GM23338 (cell line): Measurements from ENCODE around the gene ITPKA. TPM values are rescaled to one million over a fixed set of nuclear protein-coding genes. Genes with fewer than 3 reads are reported as not detected.

Experiments
- ATAC-seq: fragments of 200-7000 bp; cut with Tn5 transposase; 3 replicates; pipeline ENCODE4 v1.9.1; 2020
- DNase-seq: peaks from one replicate; pipeline ENCODE4 v3.0.0-alpha.2; 2015; ENCODE audit warnings: low spot score
- H2AFZ ChIP-seq: fragments of 200-600 bp; sonication (generic); 2 replicates; pipeline ENCODE4 v1.8.0; 2016; ENCODE audit warnings: antibody characterized with exemption, mild to moderate bottlenecking, moderate library complexity
- H3F3A ChIP-seq: fragments of 200-600 bp; sonication (generic); replicated peaks from 2 replicates; pipeline ENCODE4 v1.8.0; 2017; ENCODE audit warnings: antibody characterized with exemption, mixed run types, low read depth
- H3K27ac ChIP-seq: fragments of 200-600 bp; sonication (generic); 2 replicates; pipeline ENCODE4 v1.6.1; 2016; ENCODE audit warnings: low read depth
- H3K27me3 ChIP-seq: fragments of 200-600 bp; sonication (generic); 2 replicates; pipeline ENCODE4 v1.8.0; 2016; ENCODE audit warnings: mild to moderate bottlenecking, mixed run types, moderate library complexity; ENCODE audit not compliant: insufficient read depth
- H3K36me3 ChIP-seq: fragments of 200-600 bp; sonication (generic); 2 replicates; pipeline ENCODE4 v1.8.0; 2016; ENCODE audit warnings: mild to moderate bottlenecking; ENCODE audit not compliant: insufficient read depth
- H3K4me1 ChIP-seq: fragments of 200-600 bp; sonication (generic); 2 replicates; pipeline ENCODE4 v1.8.0; 2016; ENCODE audit warnings: mild to moderate bottlenecking, moderate library complexity; ENCODE audit not compliant: insufficient read depth
- H3K4me2 ChIP-seq: fragments of 200-600 bp; sonication (generic); 2 replicates; pipeline ENCODE4 v1.7.1; 2017; ENCODE audit warnings: mixed run types
- H3K4me3 ChIP-seq: fragments of 200-600 bp; sonication (generic); 2 replicates; pipeline ENCODE4 v1.6.1; 2016; ENCODE audit warnings: mixed run types
- H3K79me2 ChIP-seq: fragments of 200-600 bp; sonication (generic); replicated peaks from 2 replicates; pipeline ENCODE4 v1.8.0; 2017; ENCODE audit warnings: mild to moderate bottlenecking; ENCODE audit not compliant: insufficient read depth
- H3K9me2 ChIP-seq: fragments of 200-600 bp; sonication (generic); 2 replicates; pipeline ENCODE4 v1.8.0; 2017; ENCODE audit not compliant: insufficient read depth
- H4K20me1 ChIP-seq: fragments of 200-600 bp; sonication (generic); replicated peaks from 2 replicates; pipeline ENCODE4 v1.8.0; 2017; ENCODE audit warnings: mild to moderate bottlenecking; ENCODE audit not compliant: insufficient read depth
- H3K27ac Mint-ChIP-seq: 2 replicates; pipeline ENCODE4 v1.8.0; 2020; ENCODE audit warnings: inconsistent platforms, mild to moderate bottlenecking, moderate library complexity, mixed read lengths
- H3K27me3 Mint-ChIP-seq: 3 replicates; pipeline ENCODE4 v1.8.0; 2022; ENCODE audit warnings: low read depth, mild to moderate bottlenecking, moderate library complexity, mixed read lengths, inconsistent platforms; ENCODE audit not compliant: insufficient read depth, poor library complexity
- H3K36me3 Mint-ChIP-seq: 3 replicates; pipeline ENCODE4 v1.8.0; 2021; ENCODE audit warnings: low read depth, mild to moderate bottlenecking, inconsistent platforms, moderate library complexity, mixed read lengths
- H3K4me1 Mint-ChIP-seq: 3 replicates; pipeline ENCODE4 v1.8.0; 2020; ENCODE audit warnings: mild to moderate bottlenecking, inconsistent platforms, mixed read lengths
- H3K4me3 Mint-ChIP-seq: 3 replicates; pipeline ENCODE4 v1.8.0; 2021; ENCODE audit warnings: moderate library complexity, mild to moderate bottlenecking, inconsistent platforms, mixed read lengths
- H3K9me3 Mint-ChIP-seq: 3 replicates; pipeline ENCODE4 v1.8.0; 2020; ENCODE audit warnings: moderate library complexity, mild to moderate bottlenecking, inconsistent platforms, mixed read lengths
- CREB1 ChIP-seq: fragments of 250-450 bp; sonication (Bioruptor Pico); IDR thresholded peaks from 2 replicates; pipeline ENCODE4 v1.5.0; 2020; ENCODE audit warnings: low read depth, mild to moderate bottlenecking, moderate library complexity
- EZH2 ChIP-seq: fragments of 200-600 bp; sonication (generic); IDR thresholded peaks from one replicate; pipeline ENCODE4 v1.8.0; 2017; ENCODE audit warnings: antibody characterized with exemption, mild to moderate bottlenecking, low read depth; ENCODE audit not compliant: unreplicated experiment
- EZH2phosphoT487 ChIP-seq: fragments of 200-600 bp; sonication (generic); IDR thresholded peaks from one replicate; pipeline ENCODE4 v1.8.1; 2018; ENCODE audit warnings: antibody characterized with exemption; ENCODE audit not compliant: unreplicated experiment
- JUNB ChIP-seq: IDR thresholded peaks from one replicate; pipeline ENCODE4 v1.6.1; 2016; ENCODE audit warnings: antibody characterized with exemption; ENCODE audit not compliant: unreplicated experiment
- REST ChIP-seq: IDR thresholded peaks from one replicate; pipeline ENCODE4 v1.6.1; 2018; ENCODE audit warnings: antibody characterized with exemption; ENCODE audit not compliant: unreplicated experiment
- ZNF331 ChIP-seq: fragments of 250-450 bp; sonication (Bioruptor Pico); IDR thresholded peaks from 2 replicates; pipeline ENCODE4 v1.5.0; 2020; ENCODE audit warnings: low read depth, mild to moderate bottlenecking, moderate library complexity
- ZNF462 ChIP-seq: fragments of 250-450 bp; sonication (Bioruptor Pico); IDR thresholded peaks from 2 replicates; pipeline ENCODE4 v1.5.0; 2020; ENCODE audit warnings: mild to moderate bottlenecking, moderate library complexity
- long read RNA-seq: library from polyadenylated mRNA; unstranded; transcript quantifications from one replicate; pipeline ENCODE4 v2.0.0, GENCODE V29; 2020; ENCODE audit not compliant: unreplicated experiment
- polyA plus RNA-seq: library from polyadenylated mRNA; unstranded; fragments of >200 nt; fragmentation: Nextera tagmentation; extraction: Ambion mirVana; gene quantifications from 2 replicates; pipeline ENCODE4 v1.2.1, GENCODE V29; 2016
- total RNA-seq: library from RNA; depleted of rRNA; stranded (reverse); fragments of >200 nt; shearing (Covaris generic); gene quantifications from 2 replicates; pipeline ENCODE4 v1.2.3, GENCODE V29; 2014; rRNA removed

The ITPKA gene
- total RNA-seq (1.5 and 2.1 TPM in 2 replicates), polyA plus RNA-seq (0.35 and 0.55 TPM in 2 replicates)
- long read RNA-seq: 0 reads

DNA sequence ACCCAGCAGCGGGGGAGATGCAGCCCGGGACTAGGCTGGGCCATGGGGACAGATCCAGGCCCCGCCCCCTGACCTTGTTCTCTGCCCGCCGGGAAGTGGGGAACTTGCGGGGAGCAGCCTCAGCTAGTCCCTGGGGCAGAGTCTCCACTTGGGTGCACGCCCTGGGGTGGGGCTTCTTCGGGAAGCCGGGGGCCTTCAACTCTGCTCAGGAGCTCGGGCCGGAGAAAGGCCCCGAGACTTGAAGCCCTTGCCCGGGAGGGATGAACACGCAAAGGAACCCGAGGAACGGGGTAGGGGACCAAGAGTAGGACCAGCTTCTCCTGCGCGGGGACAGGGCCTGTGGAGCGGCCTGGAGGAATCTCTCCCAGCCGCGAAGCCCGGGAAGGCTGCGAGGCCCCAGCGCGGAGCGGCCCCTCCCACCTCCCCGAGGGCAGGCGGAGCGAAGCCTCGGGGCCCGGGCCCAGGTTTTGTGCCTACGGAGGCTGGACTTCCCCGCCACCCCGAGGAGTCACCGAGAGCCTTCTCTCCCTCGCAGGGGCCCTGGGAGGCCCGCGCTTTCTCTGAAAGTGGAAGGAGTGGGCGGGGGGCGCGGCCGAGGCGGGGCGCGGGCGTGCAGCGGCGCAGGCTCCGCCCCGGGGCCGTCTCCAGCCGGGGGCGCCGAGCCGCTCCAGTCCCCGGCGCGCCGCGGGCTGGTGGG is at the start of gene ITPKA:
ITPKA (plus strand) TSS at position 670 of the 697 bp plus-strand sequence. CDS start 54 bp downstream, outside the sequence.
- Mint-ChIP-seq H3K9me3 (no peaks in the 10 kb centered on the region; the same call in 2 of the 3 replicates), H3K4me1 (peaks cover 14% of the 10 kb centered on the region), H3K27ac (no peak within 1 kb of the TSS), H3K27me3 (peaks cover 71% of the 10 kb centered on the region), H3K36me3 (peaks cover 3% of the 10 kb centered on the region; the same call in 1 of the 3 replicates), H3K4me3 (peak within 1 kb of the TSS; percentile 69)
- peaks cover 17% of the 10 kb centered on the region for H3F3A ChIP-seq
- no peaks in the 10 kb centered on the region for H3K9me2 ChIP-seq
- H3K27ac ChIP-seq: no peak within 1 kb of the TSS
- H3K79me2 ChIP-seq: no peaks in the 10 kb centered on the region
- H3K4me2 ChIP-seq: peak within 1 kb of the TSS; percentile 96
- no peaks in the 10 kb centered on the region; the same call in none of the 2 replicates for H4K20me1 ChIP-seq
- no peaks in the 10 kb centered on the region for H3K36me3 ChIP-seq
- peaks cover 83% of the 10 kb centered on the region for H3K27me3 ChIP-seq
- H2AFZ ChIP-seq: peak within 1 kb of the TSS; percentile 98
- H3K4me1 ChIP-seq: peaks cover 16% of the 10 kb centered on the region
- TF ChIP-seq ZNF462 (CRISPR knock-in tag): no peak
- no peak for TF ChIP-seq ZNF331 (CRISPR knock-in tag)
- peak; percentile 68 for TF ChIP-seq EZH2
- TF ChIP-seq JUNB: no peak
- DNase-seq (peak; percentile 85), ATAC-seq (peak; percentile 58)
- peak within 1 kb of the TSS; percentile 79 for H3K4me3 ChIP-seq

- Histone ChIP-seq H3K9me2 (no peaks in the 10 kb centered on the region), H3K4me2 (no peak overlapping the region), H3F3A (0 out of 2 replicates have a peak, but pooled peaks cover 7% of the 10 kb centered on the region), H3K4me1 (no peaks in the 10 kb centered on the region), H3K27ac (no peak overlapping the region), H2AFZ (no peak overlapping the region), H3K27me3 (no peaks in the 10 kb centered on the region), H3K36me3 (peaks cover 17% of the 10 kb centered on the region), H3K4me3 (no peak overlapping the region), H4K20me1 (peaks cover 16% of the 10 kb centered on the region), H3K79me2 (peaks cover 27% of the 10 kb centered on the region)
- Mint-ChIP-seq H3K36me3 (peaks cover 36% of the 10 kb centered on the region), H3K4me1 (no peaks in the 10 kb centered on the region), H3K4me3 (no peak overlapping the region), H3K27me3 (no peaks in the 10 kb centered on the region), H3K27ac (no peak overlapping the region), H3K9me3 (no peaks in the 10 kb centered on the region)
- ATAC-seq (no peak), DNase-seq (no peak)
- no peak for TF ChIP-seq CREB1 (CRISPR knock-in tag)
- TF ChIP-seq EZH2phosphoT487: no peak
- TF ChIP-seq EZH2: no peak
- TF ChIP-seq JUNB: no peak
- TF ChIP-seq REST: no peak
Observed at GRCh38 chr15:41445399-41445798, 48.3 kb upstream of the ITPKA start.
